NB4 (cell line): ENCODE measurements around the gene KCNK2.

Experiments
- DNase-seq: peaks from one replicate; pipeline ENCODE4 v3.0.0; 2010; ENCODE audit warnings: low read depth
- H3K4me3 ChIP-seq: one replicate; pipeline ENCODE4 v1.5.1; 2011; ENCODE audit warnings: mild to moderate bottlenecking, low read depth, low read length, moderate library complexity
- CTCF ChIP-seq: IDR thresholded peaks from one replicate; pipeline ENCODE4 v1.5.1; 2012; ENCODE audit warnings: low read depth, low read length
- MYC ChIP-seq: IDR thresholded peaks from 2 replicates; pipeline ENCODE4 v1.6.1; 2011; ENCODE audit warnings: low read depth, low read length
- POLR2A ChIP-seq: IDR thresholded peaks from 2 replicates; pipeline ENCODE4 v1.6.1; 2011; ENCODE audit warnings: mild to moderate bottlenecking; ENCODE audit not compliant: insufficient read length; ENCODE audit errors: extremely low read depth
- TF ChIP-seq, protein P1 (sequence below): IDR thresholded peaks from 2 replicates; pipeline ENCODE4 v1.6.1; 2011; ENCODE audit warnings: low read depth, low read length

Gene KCNK2

DNA sequence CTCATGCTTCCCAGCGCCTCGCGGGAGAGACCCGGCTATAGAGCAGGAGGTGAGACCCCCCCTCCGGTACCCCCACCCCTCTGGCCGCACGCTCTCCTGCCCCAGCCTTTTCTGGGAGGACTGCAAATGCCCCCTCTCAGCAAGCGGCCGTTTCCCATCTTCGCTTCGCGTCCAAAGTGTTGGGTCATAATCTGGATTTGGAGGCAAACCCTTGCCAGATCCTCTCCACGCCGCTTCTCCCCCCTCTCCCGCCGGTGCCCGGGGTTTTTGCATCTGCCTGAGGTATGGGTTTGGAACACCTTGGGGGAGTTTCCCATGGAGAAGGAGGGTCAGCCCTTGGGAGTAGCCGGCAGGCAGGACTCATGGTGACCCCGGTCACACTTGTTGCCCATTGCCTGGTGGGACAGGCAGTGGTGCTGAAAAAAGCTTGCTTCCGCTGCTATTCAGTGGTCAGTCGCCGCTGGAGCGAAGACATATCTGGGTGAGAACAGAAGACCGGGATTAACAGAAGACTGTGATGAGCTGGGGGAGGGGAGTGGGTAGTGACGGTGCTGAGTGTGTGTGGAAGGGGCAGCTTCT is 935 bp downstream of the KCNK2 start:
- TF ChIP-seq POLR2A (no peak), MYC (no peak), CTCF (no peak)
- TF ChIP-seq, protein P1, sequence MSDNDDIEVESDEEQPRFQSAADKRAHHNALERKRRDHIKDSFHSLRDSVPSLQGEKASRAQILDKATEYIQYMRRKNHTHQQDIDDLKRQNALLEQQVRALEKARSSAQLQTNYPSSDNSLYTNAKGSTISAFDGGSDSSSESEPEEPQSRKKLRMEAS = no peak
- DNase-seq = no peak
- no peak overlapping the region for H3K4me3 ChIP-seq

DNA sequence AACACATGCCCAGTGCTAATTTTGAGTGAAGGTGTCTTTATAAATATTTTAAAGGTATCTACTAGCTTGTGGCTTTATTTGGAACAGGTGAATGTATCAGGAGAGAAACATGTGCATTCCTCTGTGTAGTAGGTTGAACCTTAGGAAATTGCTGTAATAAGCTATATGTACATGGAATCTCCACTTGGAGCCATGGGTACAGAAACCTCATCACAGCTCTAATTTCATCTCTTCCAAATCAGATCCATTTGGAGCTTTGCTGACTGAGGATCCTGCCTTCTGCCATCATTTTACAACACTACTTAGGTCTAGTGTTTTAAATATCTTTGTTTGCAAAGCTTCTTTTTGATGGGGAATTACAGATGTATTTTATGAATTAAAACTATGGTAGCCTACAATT is 2.1 kb downstream of the KCNK2 start:
- TF ChIP-seq POLR2A (no peak), CTCF (no peak), MYC (no peak)
- TF ChIP-seq, protein P1 = no peak
- no peak for DNase-seq
- H3K4me3 ChIP-seq = no peak overlapping the region

- H3K4me3 ChIP-seq = no peak overlapping the region
- TF ChIP-seq, protein P1 = no peak
- TF ChIP-seq MYC (no peak), CTCF (no peak), POLR2A (no peak)
- no peak for DNase-seq
Measured at GRCh38 chr1:215087603-215088002, 5.1 kb downstream of the KCNK2 start.

DNA sequence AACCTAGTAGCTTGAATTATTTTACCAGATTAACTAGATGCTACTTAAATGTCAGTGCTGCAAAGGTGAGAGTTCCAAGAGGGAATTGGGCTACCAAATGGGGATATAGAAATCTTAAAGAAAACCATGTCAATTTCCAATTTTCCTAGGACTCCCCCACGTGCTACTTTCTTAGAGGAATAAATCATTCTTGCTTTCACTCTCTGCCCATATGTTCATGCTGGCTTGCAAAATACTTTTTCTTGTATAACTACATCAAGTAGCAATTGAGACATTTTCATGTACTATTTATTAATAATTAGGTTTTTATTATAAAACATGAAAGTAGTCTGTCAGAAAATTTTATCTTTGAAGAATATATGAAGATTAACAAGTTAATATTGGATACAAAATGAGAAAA is 11.8 kb downstream of the KCNK2 start:
- TF ChIP-seq POLR2A = no peak
- no peak for TF ChIP-seq CTCF
- DNase-seq = no peak
- H3K4me3 ChIP-seq = no peak overlapping the region

DNA sequence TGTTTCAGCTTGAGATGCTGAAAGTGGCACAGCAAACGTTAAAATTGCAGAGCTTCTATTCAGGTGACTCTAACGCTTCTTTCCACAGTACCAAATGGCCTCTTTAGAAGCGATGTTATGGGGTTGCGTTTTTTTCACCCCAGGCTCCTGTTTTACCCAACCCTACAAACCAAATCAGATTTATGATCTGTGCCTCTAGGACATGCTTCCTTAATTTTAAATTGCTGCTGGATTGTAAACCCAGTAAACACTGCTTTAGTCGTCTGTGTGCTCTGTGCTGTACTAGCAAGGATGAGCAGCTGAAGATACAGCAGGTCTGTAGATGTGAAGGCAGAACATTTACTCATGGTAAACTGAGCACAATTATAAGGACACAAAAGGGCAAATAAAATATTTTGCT is 13.0 kb downstream of the KCNK2 start:
- TF ChIP-seq CTCF (no peak), MYC (no peak)
- TF ChIP-seq, protein P1 = no peak
- no peak for DNase-seq
- H3K4me3 ChIP-seq = no peak overlapping the region

- DNase-seq = no peak
- no peak for TF ChIP-seq MYC
- H3K4me3 ChIP-seq = no peak overlapping the region
Measured at GRCh38 chr1:215101511-215101910, 19.0 kb downstream of the KCNK2 start.
